Memory B cell (primary cell): ENCODE data around the gene RAPSN.

Source experiments
- ATAC-seq: fragments of 150-1000 bp; cut with Tn5 transposase; 2 replicates; pipeline ENCODE4 v1.10.0; 2021; ENCODE audit warnings: low read depth, mild to moderate bottlenecking, moderate library complexity
- DNase-seq, 2 donors: peaks; one replicate each; pipeline ENCODE4 v3.0.0; 2022; ENCODE audit warnings: low spot score in 2 of 2
- H3K27ac Mint-ChIP-seq: one replicate; pipeline ENCODE4 v1.8.0; 2022; ENCODE audit warnings: mild to moderate bottlenecking, moderate library complexity, mixed read lengths
- H3K27me3 Mint-ChIP-seq: one replicate; pipeline ENCODE4 v1.8.0; 2022; ENCODE audit warnings: mixed read lengths
- H3K36me3 Mint-ChIP-seq: one replicate; pipeline ENCODE4 v1.8.0; 2022; ENCODE audit warnings: mild to moderate bottlenecking, mixed read lengths
- H3K4me1 Mint-ChIP-seq: one replicate; pipeline ENCODE4 v1.8.0; 2022; ENCODE audit warnings: mixed read lengths
- H3K4me3 Mint-ChIP-seq: one replicate; pipeline ENCODE4 v1.8.0; 2022; ENCODE audit warnings: mild to moderate bottlenecking, moderate library complexity, mixed read lengths
- H3K9me3 Mint-ChIP-seq: one replicate; pipeline ENCODE4 v1.8.0; 2022; ENCODE audit warnings: mixed read lengths

The RAPSN gene

GRCh38 chr11:47399860-47400767 lies 48.8 kb downstream of the RAPSN start:
- ATAC-seq = peak; percentile 71
- DNase-seq = peak in 1 of 2 donors; percentile 50

GRCh38 chr11:47398551-47398950 lies 50.4 kb downstream of the RAPSN start:
- H3K9me3 Mint-ChIP-seq = no peaks in the 10 kb centered on the region
- ATAC-seq (no peak), DNase-seq (no peak)
- no peak overlapping the region for H3K27ac Mint-ChIP-seq
- no peaks in the 10 kb centered on the region for H3K27me3 Mint-ChIP-seq
- peaks cover 41% of the 10 kb centered on the region for H3K4me1 Mint-ChIP-seq
- H3K36me3 Mint-ChIP-seq = no peaks in the 10 kb centered on the region
- H3K4me3 Mint-ChIP-seq = peak overlapping the region; percentile 44

More at GRCh38 chr11:47399860-47400767, 48.8 kb downstream of the RAPSN start:
- Mint-ChIP-seq H3K36me3 (no peaks in the 10 kb centered on the region), H3K4me1 (peaks cover 34% of the 10 kb centered on the region), H3K27me3 (no peaks in the 10 kb centered on the region), H3K9me3 (no peaks in the 10 kb centered on the region), H3K4me3 (peak overlapping the region; percentile 90), H3K27ac (peak overlapping the region; percentile 87)

GRCh38 chr11:47398011-47398410 lies 50.9 kb downstream of the RAPSN start:
- H3K4me3 Mint-ChIP-seq = no peak overlapping the region
- no peak for DNase-seq
- no peaks in the 10 kb centered on the region for H3K36me3 Mint-ChIP-seq
- peaks cover 44% of the 10 kb centered on the region for H3K4me1 Mint-ChIP-seq
- no peaks in the 10 kb centered on the region for H3K27me3 Mint-ChIP-seq
- ATAC-seq = no peak
- H3K27ac Mint-ChIP-seq = no peak overlapping the region
- no peaks in the 10 kb centered on the region for H3K9me3 Mint-ChIP-seq

GRCh38 chr11:47396049-47396320 lies 53.0 kb downstream of the RAPSN start:
- ATAC-seq (no peak), DNase-seq (no peak)
- Mint-ChIP-seq H3K36me3 (no peaks in the 10 kb centered on the region), H3K9me3 (no peaks in the 10 kb centered on the region), H3K27ac (peak overlapping the region; percentile 87), H3K4me1 (peaks cover 44% of the 10 kb centered on the region), H3K4me3 (no peak overlapping the region), H3K27me3 (no peaks in the 10 kb centered on the region)

- Mint-ChIP-seq H3K27ac (peak overlapping the region; percentile 87), H3K27me3 (no peaks in the 10 kb centered on the region), H3K9me3 (no peaks in the 10 kb centered on the region), H3K4me1 (peaks cover 41% of the 10 kb centered on the region), H3K36me3 (no peaks in the 10 kb centered on the region), H3K4me3 (peak overlapping the region; percentile 78)
- ATAC-seq (no peak), DNase-seq (no peak)
These were observed 53.5 kb downstream of the RAPSN start for GRCh38 chr11:47395223-47396048.

GRCh38 chr11:47394322-47395222 lies 54.4 kb downstream of the RAPSN start:
- ATAC-seq = peak; percentile 82
- Mint-ChIP-seq H3K36me3 (no peaks in the 10 kb centered on the region), H3K9me3 (no peaks in the 10 kb centered on the region), H3K4me1 (peaks cover 40% of the 10 kb centered on the region), H3K27ac (peak overlapping the region; percentile 87), H3K4me3 (peak overlapping the region; percentile 78), H3K27me3 (no peaks in the 10 kb centered on the region)
- no peak for DNase-seq

- Mint-ChIP-seq H3K36me3 (no peaks in the 10 kb centered on the region), H3K27ac (peak overlapping the region; percentile 87), H3K4me3 (peak overlapping the region; percentile 78), H3K4me1 (peaks cover 40% of the 10 kb centered on the region), H3K9me3 (no peaks in the 10 kb centered on the region), H3K27me3 (no peaks in the 10 kb centered on the region)
- no peak for DNase-seq
- ATAC-seq = no peak
These were observed 55.0 kb downstream of the RAPSN start for GRCh38 chr11:47394050-47394321.

GRCh38 chr11:47393163-47394049 lies 55.5 kb downstream of the RAPSN start:
- no peaks in the 10 kb centered on the region for H3K27me3 Mint-ChIP-seq
- H3K4me1 Mint-ChIP-seq = peaks cover 38% of the 10 kb centered on the region
- H3K36me3 Mint-ChIP-seq = no peaks in the 10 kb centered on the region
- H3K9me3 Mint-ChIP-seq = no peaks in the 10 kb centered on the region
- peak overlapping the region; percentile 87 for H3K27ac Mint-ChIP-seq
- DNase-seq = no peak
- peak overlapping the region; percentile 17 for H3K4me3 Mint-ChIP-seq
- no peak for ATAC-seq

- H3K27me3 Mint-ChIP-seq = no peaks in the 10 kb centered on the region
- H3K4me1 Mint-ChIP-seq = peaks cover 35% of the 10 kb centered on the region
- H3K4me3 Mint-ChIP-seq = peak overlapping the region; percentile 14
- DNase-seq = no peak
- H3K27ac Mint-ChIP-seq = peak overlapping the region; percentile 63
- no peak for ATAC-seq
- no peaks in the 10 kb centered on the region for H3K36me3 Mint-ChIP-seq
- H3K9me3 Mint-ChIP-seq = no peaks in the 10 kb centered on the region
These were observed 56.3 kb downstream of the RAPSN start for GRCh38 chr11:47392546-47393162.

GRCh38 chr11:47391711-47392432 lies 57.1 kb downstream of the RAPSN start:
- DNase-seq (no peak), ATAC-seq (no peak)
- no peaks in the 10 kb centered on the region for H3K36me3 Mint-ChIP-seq
- no peak overlapping the region for H3K4me3 Mint-ChIP-seq
- H3K4me1 Mint-ChIP-seq = peaks cover 32% of the 10 kb centered on the region
- no peaks in the 10 kb centered on the region for H3K9me3 Mint-ChIP-seq
- H3K27ac Mint-ChIP-seq = no peak overlapping the region
- no peaks in the 10 kb centered on the region for H3K27me3 Mint-ChIP-seq

GRCh38 chr11:47391077-47391583 lies 57.8 kb downstream of the RAPSN start:
- no peaks in the 10 kb centered on the region for H3K9me3 Mint-ChIP-seq
- no peak overlapping the region for H3K4me3 Mint-ChIP-seq
- no peak overlapping the region for H3K27ac Mint-ChIP-seq
- no peaks in the 10 kb centered on the region for H3K36me3 Mint-ChIP-seq
- ATAC-seq = peak; percentile 76
- no peak for DNase-seq
- peaks cover 32% of the 10 kb centered on the region for H3K4me1 Mint-ChIP-seq
- H3K27me3 Mint-ChIP-seq = no peaks in the 10 kb centered on the region

GRCh38 chr11:47390422-47390760 lies 58.5 kb downstream of the RAPSN start:
- DNase-seq = no peak
- Mint-ChIP-seq H3K4me1 (peaks cover 27% of the 10 kb centered on the region), H3K9me3 (no peaks in the 10 kb centered on the region), H3K27ac (no peak overlapping the region), H3K27me3 (no peaks in the 10 kb centered on the region), H3K4me3 (no peak overlapping the region), H3K36me3 (no peaks in the 10 kb centered on the region)
- no peak for ATAC-seq
